GM18526 (cell line): ENCODE measurements around the gene SEMA4B.

Source experiments
- POLR2A ChIP-seq: IDR thresholded peaks from 3 replicates; pipeline ENCODE4 v1.6.1; 2011; ENCODE audit not compliant: insufficient read length; ENCODE audit errors: extremely low read depth

SEMA4B gene

DNA sequence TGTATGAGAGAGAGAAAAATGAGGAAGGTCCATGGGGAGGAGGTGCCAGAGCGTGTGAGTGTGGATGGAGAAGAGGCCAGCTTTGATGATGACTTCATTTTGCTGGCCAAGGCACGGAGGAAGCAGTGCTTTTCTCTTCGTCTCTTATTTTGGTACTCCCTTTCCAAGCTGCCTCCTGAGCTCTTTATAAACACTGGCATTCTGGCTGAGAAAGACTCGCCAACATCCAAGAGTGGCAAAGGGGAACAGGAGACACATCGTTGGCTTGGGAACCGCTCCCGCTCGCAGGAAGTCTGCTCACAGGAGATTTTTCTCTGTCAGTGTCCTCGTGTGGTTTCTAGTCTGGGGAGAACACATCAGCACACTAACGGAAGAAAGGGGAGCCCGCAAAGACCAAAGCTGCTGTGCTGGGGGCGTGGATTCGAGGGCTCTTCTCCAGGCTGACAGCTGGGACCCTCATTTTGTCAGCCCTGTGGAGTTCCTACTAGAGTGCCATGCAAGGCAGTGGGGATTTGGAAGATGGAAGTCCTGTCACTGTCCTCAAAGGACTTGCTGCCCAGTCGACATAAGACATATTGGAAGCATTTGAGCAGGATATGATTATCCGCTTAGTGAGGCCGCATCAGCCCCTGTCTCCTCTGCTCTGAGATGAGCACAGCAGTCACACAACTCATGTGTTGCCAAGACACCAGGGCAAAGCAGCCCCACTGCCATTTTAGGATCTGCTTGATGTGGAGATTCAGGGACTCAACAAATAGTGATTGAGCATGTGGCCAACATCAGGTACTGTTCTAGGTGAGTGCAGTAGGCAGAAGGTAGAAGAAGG is 8.0 kb upstream of the SEMA4B start:
- TF ChIP-seq POLR2A = no peak

DNA sequence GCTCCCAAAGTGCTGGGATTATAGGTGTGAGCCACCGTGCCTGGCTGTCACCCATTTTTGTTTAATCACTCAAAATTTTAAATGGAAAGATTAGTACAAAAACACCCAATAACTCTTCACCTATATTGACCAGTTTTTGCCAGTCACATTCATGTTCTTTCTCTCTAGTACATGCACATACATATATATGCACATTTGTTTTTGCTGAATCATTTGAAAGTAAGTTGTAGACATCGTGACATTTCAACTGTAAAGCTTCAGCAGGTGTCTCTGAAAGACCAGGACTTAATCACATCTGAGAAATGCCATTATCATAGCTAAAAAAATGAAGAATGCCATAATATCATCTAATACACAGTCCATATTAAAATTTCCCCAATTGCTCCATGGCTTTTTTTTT is 6.5 kb upstream of the SEMA4B start:
- TF ChIP-seq POLR2A = no peak

DNA sequence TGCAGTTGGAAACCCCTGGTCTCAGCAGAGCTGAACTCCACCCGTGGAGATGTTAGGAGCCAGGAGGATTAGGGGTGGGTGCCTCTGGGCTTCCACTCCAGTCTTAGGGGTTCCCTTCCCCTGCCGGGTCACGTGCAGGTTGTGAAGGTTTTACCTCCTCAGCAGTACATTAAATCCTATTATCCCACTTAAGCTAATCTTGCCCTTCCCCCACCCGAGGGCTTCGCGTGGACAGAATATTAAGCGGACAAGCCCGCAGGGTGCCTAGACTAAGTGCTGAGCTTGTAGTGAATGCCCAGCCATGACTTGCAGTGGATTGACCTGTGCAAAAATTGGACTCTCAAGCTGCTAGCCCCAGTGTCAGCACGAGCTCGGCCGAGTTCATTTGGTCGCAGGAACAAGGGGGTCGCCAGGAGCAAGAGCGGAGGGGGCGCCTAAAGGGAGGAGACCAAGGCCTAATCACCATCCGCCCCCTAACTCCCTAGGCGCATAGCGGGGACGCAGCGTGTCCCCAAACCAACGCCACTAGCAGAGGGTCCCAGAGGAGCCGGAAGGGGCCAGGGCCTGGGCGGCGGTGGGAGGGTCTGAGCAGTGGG is 498 bp upstream of the SEMA4B start:
- TF ChIP-seq POLR2A = no peak

DNA sequence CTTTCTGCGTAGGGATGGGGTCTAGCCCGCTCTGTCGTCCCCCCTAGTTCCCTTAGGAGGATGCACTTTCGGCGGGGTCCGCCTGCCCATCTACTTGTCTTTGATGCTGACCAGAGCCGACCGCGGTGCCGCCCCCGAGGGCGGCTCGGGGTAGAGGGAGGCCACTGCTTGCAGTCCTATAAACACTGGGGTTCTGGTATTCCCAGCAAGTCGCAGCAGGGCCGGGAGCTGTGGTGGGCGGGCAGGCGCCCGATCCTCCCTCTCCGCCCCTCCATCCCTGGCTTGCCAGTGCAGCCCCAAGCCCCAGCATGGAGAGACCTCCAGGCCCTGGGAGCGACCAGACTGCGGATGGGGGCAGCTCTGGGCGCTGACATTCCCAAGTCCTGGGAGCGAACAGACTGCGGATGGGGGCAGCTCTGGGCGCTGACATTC is 830 bp downstream of the SEMA4B start:
- TF ChIP-seq POLR2A = no peak

DNA sequence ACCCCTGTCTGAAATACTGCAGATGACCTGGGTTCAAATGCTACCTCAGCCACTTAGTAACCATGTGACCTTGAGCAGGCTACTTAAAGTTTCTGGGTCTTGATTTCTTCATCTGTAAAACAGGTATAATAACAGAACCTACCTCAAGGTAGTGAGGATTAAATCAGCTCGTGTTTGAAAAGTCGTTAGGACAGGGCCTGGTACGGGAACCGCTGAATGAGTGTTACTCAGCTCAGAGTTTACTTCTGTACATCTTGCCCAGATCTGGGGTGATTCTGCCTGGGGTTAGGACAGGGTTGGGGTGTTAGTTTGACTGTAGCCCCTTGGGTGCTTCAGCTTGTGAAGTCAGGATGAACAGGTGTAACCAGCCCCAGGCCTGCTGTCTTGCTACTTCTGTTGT is 1.8 kb downstream of the SEMA4B start:
- TF ChIP-seq POLR2A = no peak

DNA sequence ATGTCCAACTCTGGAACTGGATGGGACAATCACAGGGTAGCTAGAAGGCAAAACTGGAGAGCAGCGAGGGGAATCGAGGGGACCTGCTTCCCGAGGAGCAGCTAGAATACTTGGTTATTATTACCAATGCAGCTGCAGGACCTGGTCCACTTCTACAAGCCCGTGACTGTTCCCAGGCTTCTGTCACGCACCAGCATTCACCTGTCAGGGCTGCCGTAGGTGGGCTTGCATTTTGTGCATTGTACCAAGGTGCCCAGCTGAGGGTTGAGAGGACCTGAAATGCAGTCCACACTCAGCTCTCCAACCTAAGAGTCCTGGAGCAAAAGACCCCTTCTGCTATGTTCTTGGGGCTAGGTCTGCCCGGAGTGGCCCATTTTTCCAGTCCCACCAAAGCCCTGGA is 2.3 kb downstream of the SEMA4B start:
- no peak for TF ChIP-seq POLR2A

DNA sequence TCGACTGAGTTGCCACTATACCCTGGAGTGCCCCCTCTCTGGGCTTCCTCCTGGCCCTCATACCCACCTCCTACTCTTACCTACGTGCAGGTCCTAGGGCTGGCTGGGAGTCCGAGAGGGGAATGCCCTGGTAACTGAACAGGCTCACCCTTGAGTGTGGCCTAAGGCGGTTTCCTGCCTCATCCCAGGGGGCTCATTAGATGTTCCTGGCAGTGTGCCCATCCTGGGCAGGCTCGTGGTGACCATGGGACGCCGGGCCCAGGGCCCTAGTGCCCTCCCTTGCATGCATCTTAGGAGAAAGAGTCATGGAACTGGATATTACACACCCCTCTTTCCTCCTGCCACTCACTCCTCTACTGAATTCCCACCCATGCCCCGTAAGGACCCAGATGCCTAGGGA is 2.8 kb downstream of the SEMA4B start:
- no peak for TF ChIP-seq POLR2A

DNA sequence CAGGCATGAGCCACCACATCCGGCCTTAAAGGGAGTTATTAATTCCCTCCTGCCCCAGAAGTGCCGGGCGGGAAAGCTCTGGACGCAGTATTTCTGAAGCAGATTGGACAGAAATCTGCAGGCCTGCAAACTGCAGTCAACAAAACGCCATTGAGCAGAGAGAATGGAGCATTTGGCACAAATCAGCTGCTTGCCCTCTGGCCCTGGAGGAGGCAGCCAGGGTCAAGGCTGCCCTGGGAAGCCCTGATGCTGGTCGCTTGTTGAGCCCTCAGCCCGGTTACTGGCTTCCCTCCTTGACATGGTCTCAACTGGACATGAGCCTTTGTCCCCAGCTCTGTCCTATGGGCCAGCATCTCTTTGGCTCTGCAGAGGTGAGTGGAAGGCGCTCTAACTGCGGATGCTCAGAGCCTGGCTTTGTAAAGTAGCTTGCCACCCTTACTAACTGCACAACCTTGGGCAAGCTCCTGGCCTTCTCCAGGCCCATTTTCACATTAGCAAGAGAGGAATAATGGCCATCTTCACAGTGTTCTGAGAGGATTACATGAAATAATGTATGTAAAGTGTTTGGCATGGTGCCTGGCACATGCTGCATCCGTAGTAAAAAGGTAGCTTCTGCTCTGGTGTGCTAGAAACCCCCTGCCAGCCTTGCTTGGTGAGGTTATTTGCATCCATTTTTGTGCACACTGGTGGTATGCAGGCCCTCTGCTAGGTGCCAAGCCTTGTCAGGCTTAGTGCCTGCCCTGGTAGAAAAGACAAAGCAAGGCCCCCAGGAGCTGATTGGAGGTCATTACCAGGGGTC is 4.1 kb downstream of the SEMA4B start:
- TF ChIP-seq POLR2A = no peak

DNA sequence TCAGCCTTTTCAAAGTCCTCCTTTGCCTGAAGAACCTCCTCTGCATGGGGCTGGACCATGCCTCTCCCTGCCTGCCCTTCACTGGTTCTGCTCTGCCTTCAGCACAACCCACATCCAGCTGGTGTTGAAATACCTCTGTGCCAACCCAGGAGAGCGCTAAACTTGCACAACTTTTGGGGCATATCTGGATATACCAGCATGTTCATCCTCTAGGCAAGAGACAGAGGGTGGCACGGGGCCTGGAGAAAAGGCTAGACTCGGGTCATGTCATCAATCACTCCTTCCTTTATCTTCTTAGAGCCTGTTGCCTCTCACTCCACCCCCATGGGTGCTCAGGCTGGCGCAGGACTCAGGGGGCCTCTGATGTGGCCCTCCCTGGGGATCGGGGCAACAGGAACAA is 4.8 kb downstream of the SEMA4B start:
- TF ChIP-seq POLR2A = no peak

DNA sequence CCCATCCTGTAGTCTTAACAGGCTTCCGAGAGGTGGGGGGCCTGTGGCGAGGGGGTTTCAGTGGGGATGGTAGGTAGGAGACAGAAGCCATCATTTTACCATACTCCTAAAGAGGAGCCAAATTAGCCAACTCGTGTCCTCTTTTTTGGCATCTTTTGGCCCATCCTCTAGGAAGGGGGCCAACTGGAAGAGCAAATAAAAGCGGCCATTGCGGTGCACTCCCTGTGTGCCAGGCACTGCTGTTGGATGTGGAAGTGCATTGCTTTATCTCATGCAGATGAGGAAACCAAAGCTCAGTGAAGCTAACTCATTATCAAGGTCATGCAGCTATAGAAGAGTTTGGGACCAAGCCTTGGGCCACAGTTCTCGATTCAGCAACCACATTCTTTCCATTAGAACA is 6.1 kb downstream of the SEMA4B start:
- TF ChIP-seq POLR2A = no peak

DNA sequence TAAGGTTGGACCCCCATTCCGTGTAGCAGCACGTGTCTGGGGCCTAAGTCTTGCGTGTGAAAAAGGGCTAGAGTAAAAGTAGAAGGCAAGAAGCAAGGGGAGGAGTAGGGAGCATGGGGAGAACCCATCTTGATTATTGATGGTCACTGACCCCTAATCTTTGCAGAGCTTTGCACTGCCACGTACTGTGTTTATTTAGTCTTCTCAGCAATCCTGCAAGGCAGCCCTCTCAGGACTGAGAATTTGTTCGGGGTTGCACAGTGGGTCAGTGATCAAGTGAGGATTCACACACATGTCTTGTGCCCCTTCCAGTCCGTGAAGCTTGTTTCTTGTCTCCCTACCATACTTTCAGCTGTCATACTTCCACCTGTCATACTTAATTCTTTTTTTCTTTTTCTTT is 7.2 kb downstream of the SEMA4B start:
- TF ChIP-seq POLR2A = no peak

DNA sequence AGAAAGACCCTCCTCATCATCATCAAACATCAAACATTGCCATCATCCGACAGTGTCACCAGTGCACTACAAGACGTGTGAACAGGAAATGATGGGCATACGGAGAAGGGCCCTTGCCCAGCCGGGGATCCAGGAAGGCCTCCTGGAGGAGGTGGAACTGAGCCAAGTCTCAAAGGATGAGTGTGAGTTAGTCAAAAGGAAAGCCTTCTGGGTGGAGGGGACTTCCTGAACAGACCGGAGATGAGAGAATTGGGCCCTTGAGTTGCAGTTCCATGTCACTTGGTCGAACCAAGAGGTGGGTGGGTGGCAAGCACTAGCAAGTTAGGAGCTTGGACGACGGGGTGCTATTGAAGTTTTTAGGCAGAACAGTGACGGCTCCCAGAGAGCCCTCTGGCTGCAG is 8.5 kb downstream of the SEMA4B start:
- TF ChIP-seq POLR2A = no peak

DNA sequence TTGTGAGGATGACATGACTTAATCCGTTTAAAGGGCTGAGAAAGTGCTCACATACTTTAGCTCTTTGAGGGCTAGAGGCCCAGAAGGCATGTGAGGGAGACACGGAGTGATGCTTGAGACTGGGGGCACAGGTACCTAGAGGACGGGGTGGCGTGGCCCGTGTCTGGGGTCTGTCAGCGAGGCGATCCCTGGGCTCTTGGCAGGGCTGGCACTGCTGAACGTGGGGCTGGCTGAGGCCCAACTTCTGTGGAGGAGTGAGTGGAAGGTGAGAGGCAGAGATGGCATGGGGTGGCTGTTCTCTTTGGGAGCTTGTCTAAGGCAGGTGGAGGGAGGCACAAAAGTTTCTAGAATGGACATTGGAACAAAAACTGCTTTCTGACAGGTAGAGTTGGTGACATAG is 9.5 kb downstream of the SEMA4B start:
- no peak for TF ChIP-seq POLR2A

DNA sequence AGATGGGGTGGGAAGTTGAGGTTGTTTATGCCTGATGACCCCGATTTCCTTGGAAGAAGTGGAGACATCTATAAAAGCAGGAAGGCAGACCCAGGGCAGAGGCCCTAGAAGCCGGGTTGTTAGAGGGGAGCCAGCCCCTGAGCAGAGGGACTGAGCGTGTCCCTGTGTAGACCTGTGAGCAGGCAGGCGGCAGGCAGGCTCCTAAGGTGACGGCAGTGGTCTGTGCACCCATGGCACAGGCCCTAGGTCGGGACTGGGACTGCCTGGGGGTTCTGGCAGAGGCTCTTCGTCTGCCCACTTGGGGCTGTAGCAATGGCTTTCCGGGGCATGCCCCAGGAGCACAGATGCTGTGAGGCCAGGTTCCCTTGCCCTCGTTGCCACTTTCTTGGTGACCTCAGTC is 9.9 kb downstream of the SEMA4B start:
- no peak for TF ChIP-seq POLR2A

DNA sequence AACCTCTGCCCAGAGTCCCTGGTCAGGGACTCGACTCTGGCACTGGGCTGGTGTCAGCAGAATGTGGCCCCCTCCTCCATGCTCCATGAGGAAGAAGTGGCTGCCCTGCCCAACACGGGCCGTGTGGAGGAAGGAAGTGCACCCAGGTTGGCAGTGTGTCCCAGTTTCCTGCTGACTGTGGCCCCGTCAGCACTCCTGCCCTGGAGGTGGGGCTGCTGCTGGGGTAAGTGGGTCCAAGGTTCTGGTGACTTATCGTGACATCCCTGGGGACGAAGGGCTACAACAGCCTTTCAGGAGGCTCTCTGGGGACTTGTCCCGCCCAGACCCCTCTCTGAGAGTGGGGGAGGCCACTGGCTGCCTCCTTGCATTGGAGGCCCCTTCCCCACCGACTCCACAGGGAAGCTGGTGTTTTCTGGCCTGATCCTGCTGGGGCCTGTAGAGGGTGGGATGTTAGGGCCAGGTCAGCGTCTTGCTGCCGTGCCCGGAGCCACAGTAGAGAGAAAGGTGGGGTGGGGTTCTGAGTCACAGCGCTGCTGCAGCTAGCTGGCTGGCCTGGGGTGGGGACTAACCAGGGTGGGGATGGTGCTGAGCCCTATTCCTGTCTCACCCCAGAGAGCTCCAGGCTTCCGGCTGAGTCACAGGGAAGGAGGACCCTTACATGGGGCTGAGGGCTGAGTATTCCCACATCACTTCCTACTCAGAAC is 10.5 kb downstream of the SEMA4B start:
- no peak for TF ChIP-seq POLR2A
